ENCODE measurements around the gene BAD.

The BAD gene

DNA sequence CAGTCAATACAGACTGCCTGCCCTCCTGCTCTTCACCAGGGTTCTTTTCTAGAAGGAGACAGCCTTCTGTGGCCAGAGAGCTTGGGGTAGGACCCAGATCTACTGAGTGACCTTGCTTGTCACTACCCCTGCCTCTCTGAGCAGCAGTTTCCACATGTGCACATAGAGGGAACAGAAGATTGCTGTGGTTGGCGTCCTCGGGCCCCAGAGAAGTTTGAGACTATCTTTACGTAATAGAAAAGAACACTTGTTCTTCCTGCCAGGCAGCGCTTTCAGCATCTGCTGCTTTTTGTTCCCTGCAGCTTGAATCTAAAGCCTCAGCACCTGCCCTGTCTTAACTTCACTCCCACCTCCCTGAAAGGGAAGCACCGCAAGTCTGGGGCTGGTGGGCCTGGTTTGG, 45.5 kb downstream of the BAD start:
- DNase-seq (ENCODE audit: low read depth), result no peak
- TF ChIP-seq, protein P1, sequence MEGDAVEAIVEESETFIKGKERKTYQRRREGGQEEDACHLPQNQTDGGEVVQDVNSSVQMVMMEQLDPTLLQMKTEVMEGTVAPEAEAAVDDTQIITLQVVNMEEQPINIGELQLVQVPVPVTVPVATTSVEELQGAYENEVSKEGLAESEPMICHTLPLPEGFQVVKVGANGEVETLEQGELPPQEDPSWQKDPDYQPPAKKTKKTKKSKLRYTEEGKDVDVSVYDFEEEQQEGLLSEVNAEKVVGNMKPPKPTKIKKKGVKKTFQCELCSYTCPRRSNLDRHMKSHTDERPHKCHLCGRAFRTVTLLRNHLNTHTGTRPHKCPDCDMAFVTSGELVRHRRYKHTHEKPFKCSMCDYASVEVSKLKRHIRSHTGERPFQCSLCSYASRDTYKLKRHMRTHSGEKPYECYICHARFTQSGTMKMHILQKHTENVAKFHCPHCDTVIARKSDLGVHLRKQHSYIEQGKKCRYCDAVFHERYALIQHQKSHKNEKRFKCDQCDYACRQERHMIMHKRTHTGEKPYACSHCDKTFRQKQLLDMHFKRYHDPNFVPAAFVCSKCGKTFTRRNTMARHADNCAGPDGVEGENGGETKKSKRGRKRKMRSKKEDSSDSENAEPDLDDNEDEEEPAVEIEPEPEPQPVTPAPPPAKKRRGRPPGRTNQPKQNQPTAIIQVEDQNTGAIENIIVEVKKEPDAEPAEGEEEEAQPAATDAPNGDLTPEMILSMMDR (IDR thresholded peaks at IDR 0.05; ENCODE audit: control insufficient read depth, extremely low read depth, insufficient read depth), result no peak
- no peak overlapping the region for H3K4me3 ChIP-seq (ENCODE audit: low read depth, low read length)

DNA sequence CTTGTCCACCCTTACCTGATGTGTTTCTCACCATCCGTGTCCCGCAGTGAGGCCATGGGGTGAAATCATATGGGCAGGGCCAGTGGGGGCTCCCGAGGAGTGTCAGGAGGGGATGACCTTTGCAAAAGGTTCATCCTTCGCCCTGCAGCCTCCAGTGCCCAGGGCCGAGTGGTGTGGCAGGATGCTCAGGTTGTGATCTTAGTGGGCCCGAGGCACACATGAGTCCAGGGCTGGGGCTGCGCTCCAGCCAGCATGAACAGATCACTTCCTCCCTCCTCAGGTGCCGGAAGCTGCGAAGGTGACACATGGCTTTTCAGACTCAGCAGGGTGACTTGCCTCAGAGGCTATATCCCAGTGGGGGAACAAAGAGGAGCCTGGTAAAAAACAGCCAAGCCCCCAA, 46.4 kb downstream of the BAD start:
- DNase-seq (ENCODE audit: low read depth), result no peak
- H3K4me3 ChIP-seq (ENCODE audit: low read depth, low read length), result no peak overlapping the region
- TF ChIP-seq, protein P1 (IDR thresholded peaks at IDR 0.05; ENCODE audit: control insufficient read depth, extremely low read depth, insufficient read depth), result no peak

DNA sequence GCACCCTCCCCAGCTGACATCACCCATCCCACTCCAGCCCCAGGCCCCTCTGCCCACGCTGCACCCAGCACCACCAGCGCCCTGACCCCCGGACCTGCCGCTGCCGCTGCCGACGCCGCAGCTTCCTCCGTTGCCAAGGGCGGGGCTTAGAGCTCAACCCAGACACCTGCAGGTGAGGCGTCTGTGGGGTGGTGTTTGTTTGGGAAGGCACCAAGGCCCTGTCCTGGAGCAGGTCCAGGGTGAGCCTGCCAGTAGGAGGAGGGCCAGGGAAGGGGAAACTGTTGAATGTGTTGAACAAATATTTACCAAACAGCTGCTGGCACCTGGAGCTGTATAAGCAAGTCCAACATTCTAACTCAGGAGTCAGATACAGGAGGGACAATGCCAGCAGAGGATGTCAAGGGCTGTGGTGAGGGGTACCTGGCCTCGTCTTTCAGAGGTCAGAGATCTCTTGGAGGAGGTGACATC, 46.9 kb downstream of the BAD start:
- TF ChIP-seq, protein P1 (IDR thresholded peaks at IDR 0.05; ENCODE audit: control insufficient read depth, extremely low read depth, insufficient read depth), result no peak
- H3K4me3 ChIP-seq (ENCODE audit: low read depth, low read length), result 0 out of 2 replicates have a peak overlapping the region, but pooled peaks have one; percentile 5
- peak; percentile 99 for DNase-seq (ENCODE audit: low read depth)

DNA sequence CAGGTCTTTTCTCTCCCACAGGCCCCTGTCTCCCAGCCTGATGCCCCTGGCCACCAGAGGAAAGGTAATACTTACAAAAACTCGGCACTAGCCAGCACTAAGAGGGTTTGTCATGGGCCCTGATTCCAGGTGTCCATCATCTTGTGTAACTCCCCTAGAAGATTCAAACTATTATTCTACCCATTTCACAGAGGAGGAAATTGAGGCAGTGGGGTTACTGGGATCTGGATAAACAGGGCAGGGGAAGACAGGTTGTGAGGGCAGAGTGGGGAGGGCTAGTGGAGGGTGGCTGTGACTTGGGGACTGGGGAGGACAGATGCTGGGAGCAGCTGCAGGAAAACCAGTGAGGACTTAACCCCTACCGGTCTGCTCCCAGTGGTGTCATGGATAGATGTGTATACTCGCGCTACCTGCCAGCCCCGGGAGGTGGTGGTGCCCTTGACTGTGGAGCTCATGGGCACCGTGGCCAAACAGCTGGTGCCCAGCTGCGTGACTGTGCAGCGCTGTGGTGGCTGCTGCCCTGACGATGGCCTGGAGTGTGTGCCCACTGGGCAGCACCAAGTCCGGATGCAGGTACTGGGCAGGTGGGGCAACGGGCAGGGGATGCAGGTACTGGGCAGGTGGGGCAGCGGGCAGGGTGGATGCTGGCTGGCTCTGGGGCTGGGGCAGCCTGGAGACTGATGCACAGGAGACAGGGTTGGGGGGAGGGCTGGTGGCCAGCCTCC, 48.9 kb downstream of the BAD start:
- TF ChIP-seq, protein P1 (IDR thresholded peaks at IDR 0.05; ENCODE audit: control insufficient read depth, extremely low read depth, insufficient read depth), result no peak
- peak overlapping the region; percentile 58 for H3K4me3 ChIP-seq (ENCODE audit: low read depth, low read length)
- no peak for DNase-seq (ENCODE audit: low read depth)

DNA sequence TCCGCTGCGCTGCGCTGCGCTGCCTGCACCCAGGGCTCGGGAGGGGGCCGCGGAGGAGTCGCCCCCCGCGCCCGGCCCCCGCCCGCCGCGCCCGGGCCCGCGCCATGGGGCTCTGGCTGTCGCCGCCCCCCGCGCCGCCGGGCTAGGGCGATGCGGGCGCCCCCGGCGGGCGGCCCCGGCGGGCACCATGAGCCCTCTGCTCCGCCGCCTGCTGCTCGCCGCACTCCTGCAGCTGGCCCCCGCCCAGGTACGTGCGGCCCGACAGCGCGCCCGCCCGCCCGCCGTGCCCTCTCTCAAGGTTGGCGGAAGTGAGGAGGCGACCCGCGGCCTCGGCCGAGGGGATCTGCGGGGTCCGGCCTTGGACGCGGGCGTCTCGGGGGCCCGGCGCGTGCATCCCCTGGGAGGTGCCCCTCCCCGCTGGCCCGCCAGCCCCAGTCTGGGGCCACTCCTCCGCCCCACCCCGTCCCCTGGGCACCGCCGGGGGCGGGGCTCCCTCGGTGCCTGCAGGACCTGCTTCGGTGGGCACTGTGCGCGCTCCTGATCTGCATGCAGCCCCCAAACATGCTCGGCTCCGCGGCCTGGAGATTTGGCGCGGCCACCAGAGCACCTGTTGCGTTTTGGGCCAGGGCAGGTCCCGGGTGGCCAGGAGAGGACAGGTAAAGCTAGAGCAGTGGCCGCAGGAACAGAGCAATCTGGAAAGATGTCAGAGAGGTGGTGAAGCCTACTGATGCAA, 49.7 kb downstream of the BAD start:
- TF ChIP-seq, protein P1 (IDR thresholded peaks at IDR 0.05; ENCODE audit: control insufficient read depth, extremely low read depth, insufficient read depth), result 0 out of 2 replicates have a peak, but pooled peaks have one; percentile 14
- H3K4me3 ChIP-seq (ENCODE audit: low read depth, low read length), result peak overlapping the region; percentile 58
- DNase-seq (ENCODE audit: low read depth), result no peak

DNA sequence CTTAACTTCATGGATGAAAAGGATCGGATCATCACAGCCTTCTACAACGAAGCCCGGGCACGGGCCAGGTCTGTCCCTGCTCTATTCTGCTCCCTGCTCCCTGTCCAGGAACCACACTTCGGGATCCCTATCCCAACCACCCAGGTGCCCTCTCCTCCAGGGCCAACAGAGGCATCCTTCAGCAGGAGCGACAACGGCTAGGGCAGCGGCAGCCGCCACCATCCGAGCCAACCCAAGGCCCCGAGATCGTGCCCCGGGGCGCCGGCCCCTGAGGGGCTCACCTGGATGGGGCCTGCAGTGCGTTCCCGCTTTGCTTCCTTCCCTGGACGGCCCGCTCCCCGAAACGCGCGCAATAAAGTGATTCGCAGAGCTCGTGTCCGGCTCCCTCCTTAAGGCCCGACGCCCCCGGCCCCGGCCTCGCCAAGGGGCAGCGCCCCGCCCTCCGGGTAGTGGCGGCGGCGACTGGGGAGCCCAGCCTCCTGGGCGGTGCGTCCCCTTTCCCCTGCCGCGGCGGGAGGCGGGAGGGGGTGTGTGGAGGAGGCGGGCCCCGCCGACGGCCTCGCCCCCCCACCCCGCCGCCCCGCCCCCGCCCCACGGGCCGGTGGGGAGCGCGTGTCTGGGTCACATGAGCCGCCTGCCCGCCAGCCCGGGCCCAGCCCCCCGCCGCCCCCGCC, 50.4 kb downstream of the BAD start, which contains the start of gene VEGFB:
Gene VEGFB (plus strand): TSS at position 672 of the 674 bp plus-strand sequence. CDS start 250 bp downstream, outside the sequence.
- TF ChIP-seq, protein P1 (IDR thresholded peaks at IDR 0.05; ENCODE audit: control insufficient read depth, extremely low read depth, insufficient read depth), result no peak
- no peak for DNase-seq (ENCODE audit: low read depth)
- H3K4me3 ChIP-seq (ENCODE audit: low read depth, low read length), result peak within 1 kb of the TSS; percentile 58
